ENCODE data around the gene ZBTB16. TPM values are rescaled to one million over a fixed set of nuclear protein-coding genes. Genes with fewer than 3 reads are reported as not detected.

ZBTB16 gene
- polyA plus RNA-seq, 4 donors, result 0.82 to 2.2 (median 2.0) TPM

GRCh38 chr11:114252767-114253166, 193.3 kb downstream of the ZBTB16 start:
- DNase-seq (ENCODE audit: low read depth in 4 of 4, low spot score in 2 of 4), result no peak

- no peak for DNase-seq (ENCODE audit: low read depth in 4 of 4, low spot score in 2 of 4)
Observed at GRCh38 chr11:114253771-114254170, 194.3 kb downstream of the ZBTB16 start.

- DNase-seq (ENCODE audit: low read depth in 4 of 4, low spot score in 2 of 4), result no peak
Observed at GRCh38 chr11:114254571-114255146, 195.1 kb downstream of the ZBTB16 start.

- no peak for DNase-seq (ENCODE audit: low read depth in 4 of 4, low spot score in 2 of 4)
Observed at GRCh38 chr11:114255289-114255688, 195.8 kb downstream of the ZBTB16 start.

GRCh38 chr11:114256176-114256966, 196.9 kb downstream of the ZBTB16 start:
- DNase-seq (ENCODE audit: low read depth in 4 of 4, low spot score in 2 of 4), result no peak

GRCh38 chr11:114256967-114257286, 197.4 kb downstream of the ZBTB16 start:
- DNase-seq (ENCODE audit: low read depth in 4 of 4, low spot score in 2 of 4), result no peak

GRCh38 chr11:114257621-114258558, 198.4 kb downstream of the ZBTB16 start:
- DNase-seq (ENCODE audit: low read depth in 4 of 4, low spot score in 2 of 4), result no peak

GRCh38 chr11:114258696-114259095, 199.2 kb downstream of the ZBTB16 start:
- DNase-seq (ENCODE audit: low read depth in 4 of 4, low spot score in 2 of 4), result no peak

- DNase-seq (ENCODE audit: low read depth in 4 of 4, low spot score in 2 of 4), result no peak
Observed at GRCh38 chr11:114259124-114259526, 199.6 kb downstream of the ZBTB16 start.

- DNase-seq (ENCODE audit: low read depth in 4 of 4, low spot score in 2 of 4), result no peak
Observed at GRCh38 chr11:114259551-114259983, 200.1 kb downstream of the ZBTB16 start.

GRCh38 chr11:114260077-114260476, 200.6 kb downstream of the ZBTB16 start:
- DNase-seq (ENCODE audit: low read depth in 4 of 4, low spot score in 2 of 4), result no peak

GRCh38 chr11:114260483-114260882, 201.0 kb downstream of the ZBTB16 start:
- no peak for DNase-seq (ENCODE audit: low read depth in 4 of 4, low spot score in 2 of 4)

- no peak for DNase-seq (ENCODE audit: low read depth in 4 of 4, low spot score in 2 of 4)
Observed at GRCh38 chr11:114261791-114262190, 202.3 kb downstream of the ZBTB16 start.

- no peak for DNase-seq (ENCODE audit: low read depth in 4 of 4, low spot score in 2 of 4)
Observed at GRCh38 chr11:114262681-114263512, 203.4 kb downstream of the ZBTB16 start.

GRCh38 chr11:114263513-114264170, 204.1 kb downstream of the ZBTB16 start:
- no peak for DNase-seq (ENCODE audit: low read depth in 4 of 4, low spot score in 2 of 4)

GRCh38 chr11:114264381-114264780, 204.9 kb downstream of the ZBTB16 start:
- DNase-seq (ENCODE audit: low read depth in 4 of 4, low spot score in 2 of 4), result no peak

GRCh38 chr11:114265122-114265878, 205.8 kb downstream of the ZBTB16 start:
- no peak for DNase-seq (ENCODE audit: low read depth in 4 of 4, low spot score in 2 of 4)

GRCh38 chr11:114269498-114269897, 210.0 kb downstream of the ZBTB16 start:
- DNase-seq (ENCODE audit: low read depth in 4 of 4, low spot score in 2 of 4), result no peak
